GM23338 (cell line): ENCODE data around the gene SLC6A13. TPM values are rescaled to one million over a fixed set of nuclear protein-coding genes. Genes with fewer than 3 reads are reported as not detected.
"Not testable (repeated sequence)": the region's sequence is repeated elsewhere in the genome, so short reads cannot be mapped to it uniquely, and the experiment has no call there.

Source experiments
- ATAC-seq: fragments of 200-7000 bp; cut with Tn5 transposase; 3 replicates; pipeline ENCODE4 v1.9.1; 2020
- DNase-seq: peaks from one replicate; pipeline ENCODE4 v3.0.0-alpha.2; 2015; ENCODE audit warnings: low spot score
- H2AFZ ChIP-seq: fragments of 200-600 bp; sonication (generic); 2 replicates; pipeline ENCODE4 v1.8.0; 2016; ENCODE audit warnings: antibody characterized with exemption, mild to moderate bottlenecking, moderate library complexity
- H3F3A ChIP-seq: fragments of 200-600 bp; sonication (generic); replicated peaks from 2 replicates; pipeline ENCODE4 v1.8.0; 2017; ENCODE audit warnings: antibody characterized with exemption, mixed run types, low read depth
- H3K27ac ChIP-seq: fragments of 200-600 bp; sonication (generic); 2 replicates; pipeline ENCODE4 v1.6.1; 2016; ENCODE audit warnings: low read depth
- H3K27me3 ChIP-seq: fragments of 200-600 bp; sonication (generic); 2 replicates; pipeline ENCODE4 v1.8.0; 2016; ENCODE audit warnings: mild to moderate bottlenecking, mixed run types, moderate library complexity; ENCODE audit not compliant: insufficient read depth
- H3K36me3 ChIP-seq: fragments of 200-600 bp; sonication (generic); 2 replicates; pipeline ENCODE4 v1.8.0; 2016; ENCODE audit warnings: mild to moderate bottlenecking; ENCODE audit not compliant: insufficient read depth
- H3K4me1 ChIP-seq: fragments of 200-600 bp; sonication (generic); 2 replicates; pipeline ENCODE4 v1.8.0; 2016; ENCODE audit warnings: mild to moderate bottlenecking, moderate library complexity; ENCODE audit not compliant: insufficient read depth
- H3K4me2 ChIP-seq: fragments of 200-600 bp; sonication (generic); 2 replicates; pipeline ENCODE4 v1.7.1; 2017; ENCODE audit warnings: mixed run types
- H3K4me3 ChIP-seq: fragments of 200-600 bp; sonication (generic); 2 replicates; pipeline ENCODE4 v1.6.1; 2016; ENCODE audit warnings: mixed run types
- H3K79me2 ChIP-seq: fragments of 200-600 bp; sonication (generic); replicated peaks from 2 replicates; pipeline ENCODE4 v1.8.0; 2017; ENCODE audit warnings: mild to moderate bottlenecking; ENCODE audit not compliant: insufficient read depth
- H3K9me2 ChIP-seq: fragments of 200-600 bp; sonication (generic); 2 replicates; pipeline ENCODE4 v1.8.0; 2017; ENCODE audit not compliant: insufficient read depth
- H4K20me1 ChIP-seq: fragments of 200-600 bp; sonication (generic); replicated peaks from 2 replicates; pipeline ENCODE4 v1.8.0; 2017; ENCODE audit warnings: mild to moderate bottlenecking; ENCODE audit not compliant: insufficient read depth
- H3K27ac Mint-ChIP-seq: 2 replicates; pipeline ENCODE4 v1.8.0; 2020; ENCODE audit warnings: inconsistent platforms, mild to moderate bottlenecking, moderate library complexity, mixed read lengths
- H3K27me3 Mint-ChIP-seq: 3 replicates; pipeline ENCODE4 v1.8.0; 2022; ENCODE audit warnings: low read depth, mild to moderate bottlenecking, moderate library complexity, mixed read lengths, inconsistent platforms; ENCODE audit not compliant: insufficient read depth, poor library complexity
- H3K36me3 Mint-ChIP-seq: 3 replicates; pipeline ENCODE4 v1.8.0; 2021; ENCODE audit warnings: low read depth, mild to moderate bottlenecking, inconsistent platforms, moderate library complexity, mixed read lengths
- H3K4me1 Mint-ChIP-seq: 3 replicates; pipeline ENCODE4 v1.8.0; 2020; ENCODE audit warnings: mild to moderate bottlenecking, inconsistent platforms, mixed read lengths
- H3K4me3 Mint-ChIP-seq: 3 replicates; pipeline ENCODE4 v1.8.0; 2021; ENCODE audit warnings: moderate library complexity, mild to moderate bottlenecking, inconsistent platforms, mixed read lengths
- H3K9me3 Mint-ChIP-seq: 3 replicates; pipeline ENCODE4 v1.8.0; 2020; ENCODE audit warnings: moderate library complexity, mild to moderate bottlenecking, inconsistent platforms, mixed read lengths
- CREB1 ChIP-seq: fragments of 250-450 bp; sonication (Bioruptor Pico); IDR thresholded peaks from 2 replicates; pipeline ENCODE4 v1.5.0; 2020; ENCODE audit warnings: low read depth, mild to moderate bottlenecking, moderate library complexity
- CTCF ChIP-seq, 2 experiments: fragments of 200-600 bp in 1 of 2; sonication (generic) in 1 of 2; conservative IDR thresholded peaks; 2 replicates each; pipeline versions ENCODE4 v1.5.1 to v1.6.1; 2016 to 2017; ENCODE audit warnings: antibody characterized with exemption in 2 of 2, low read depth in 2 of 2, mild to moderate bottlenecking in 2 of 2, moderate library complexity in 1 of 2
- ETS1 ChIP-seq: IDR thresholded peaks from 2 replicates; pipeline ENCODE4 v1.6.1; 2016; ENCODE audit warnings: antibody characterized with exemption
- EZH2 ChIP-seq: fragments of 200-600 bp; sonication (generic); IDR thresholded peaks from one replicate; pipeline ENCODE4 v1.8.0; 2017; ENCODE audit warnings: antibody characterized with exemption, mild to moderate bottlenecking, low read depth; ENCODE audit not compliant: unreplicated experiment
- EZH2phosphoT487 ChIP-seq: fragments of 200-600 bp; sonication (generic); IDR thresholded peaks from one replicate; pipeline ENCODE4 v1.8.1; 2018; ENCODE audit warnings: antibody characterized with exemption; ENCODE audit not compliant: unreplicated experiment
- JUNB ChIP-seq: IDR thresholded peaks from one replicate; pipeline ENCODE4 v1.6.1; 2016; ENCODE audit warnings: antibody characterized with exemption; ENCODE audit not compliant: unreplicated experiment
- NANOG ChIP-seq: IDR thresholded peaks from 2 replicates; pipeline ENCODE4 v1.6.1; 2016; ENCODE audit warnings: antibody characterized with exemption, borderline replicate concordance
- POLR2AphosphoS5 ChIP-seq: IDR thresholded peaks from 2 replicates; pipeline ENCODE4 v1.6.1; 2016; ENCODE audit warnings: antibody characterized with exemption, low read depth
- REST ChIP-seq: IDR thresholded peaks from one replicate; pipeline ENCODE4 v1.6.1; 2018; ENCODE audit warnings: antibody characterized with exemption; ENCODE audit not compliant: unreplicated experiment
- STAT1 ChIP-seq: IDR thresholded peaks from one replicate; pipeline ENCODE4 v1.6.1; 2016; ENCODE audit warnings: antibody characterized with exemption; ENCODE audit not compliant: unreplicated experiment
- ZNF114 ChIP-seq: fragments of 250-450 bp; sonication (Bioruptor Pico); IDR thresholded peaks from 2 replicates; pipeline ENCODE4 v1.5.0; 2020; ENCODE audit warnings: mild to moderate bottlenecking, moderate library complexity
- ZNF331 ChIP-seq: fragments of 250-450 bp; sonication (Bioruptor Pico); IDR thresholded peaks from 2 replicates; pipeline ENCODE4 v1.5.0; 2020; ENCODE audit warnings: low read depth, mild to moderate bottlenecking, moderate library complexity
- polyA plus RNA-seq: library from polyadenylated mRNA; unstranded; fragments of >200 nt; fragmentation: Nextera tagmentation; extraction: Ambion mirVana; gene quantifications from 2 replicates; pipeline ENCODE4 v1.2.1, GENCODE V29; 2016
- total RNA-seq: library from RNA; depleted of rRNA; stranded (reverse); fragments of >200 nt; shearing (Covaris generic); gene quantifications from 2 replicates; pipeline ENCODE4 v1.2.3, GENCODE V29; 2014

The SLC6A13 gene
- total and polyA plus RNA-seq, 2 experiments from 2014 or later, result not detected

GRCh38 chr12:217029-217428, 45.6 kb downstream of the SLC6A13 start:
- H3K27me3 Mint-ChIP-seq, result peaks cover 23% of the 10 kb centered on the region
- peaks cover 14% of the 10 kb centered on the region for H3K4me1 ChIP-seq
- DNase-seq, H3K36me3 Mint-ChIP-seq, H3K9me3 Mint-ChIP-seq, H3K27ac ChIP-seq, H4K20me1 ChIP-seq, H3K4me3 Mint-ChIP-seq, H3F3A ChIP-seq, H3K9me2 ChIP-seq, H3K79me2 ChIP-seq, H2AFZ ChIP-seq, H3K4me2 ChIP-seq, H3K27me3 ChIP-seq, H3K4me3 ChIP-seq, ATAC-seq, H3K36me3 ChIP-seq, H3K27ac Mint-ChIP-seq: not testable (repeated sequence)
- peaks cover 34% of the 10 kb centered on the region for H3K4me1 Mint-ChIP-seq

- Histone ChIP-seq H2AFZ (no peak overlapping the region), H4K20me1 (no peaks in the 10 kb centered on the region), H3F3A (no peaks in the 10 kb centered on the region), H3K4me1 (peaks cover 7% of the 10 kb centered on the region), H3K36me3 (no peaks in the 10 kb centered on the region), H3K4me3 (no peak overlapping the region), H3K27ac (no peak overlapping the region), H3K9me2 (no peaks in the 10 kb centered on the region), H3K79me2 (no peaks in the 10 kb centered on the region), H3K4me2 (no peak overlapping the region), H3K27me3 (peaks cover 12% of the 10 kb centered on the region)
- Mint-ChIP-seq H3K27ac (no peak overlapping the region), H3K4me3 (no peak overlapping the region), H3K27me3 (peaks cover 20% of the 10 kb centered on the region), H3K36me3 (no peaks in the 10 kb centered on the region; the same call in 2 of the 3 replicates), H3K9me3 (no peaks in the 10 kb centered on the region), H3K4me1 (peaks cover 31% of the 10 kb centered on the region)
- ATAC-seq, result no peak
- no peak for DNase-seq
- no peak for TF ChIP-seq CREB1 (CRISPR knock-in tag)
- TF ChIP-seq POLR2AphosphoS5, result no peak
- TF ChIP-seq JUNB, result no peak
- TF ChIP-seq ZNF331 (CRISPR knock-in tag), result no peak
- TF ChIP-seq ETS1, result no peak
- no peak for TF ChIP-seq EZH2
- TF ChIP-seq ZNF114 (CRISPR knock-in tag), result no peak
- TF ChIP-seq NANOG, result no peak
- no peak for TF ChIP-seq EZH2phosphoT487
- TF ChIP-seq REST, result no peak
- no peak for TF ChIP-seq STAT1
- no peak for TF ChIP-seq CTCF (conservative IDR thresholded peaks at IDR 0.05; ENCODE audit: low read depth in 2 of 2)
Measured at GRCh38 chr12:215116-215515, 47.5 kb downstream of the SLC6A13 start.
